NCI-H2081 treated with DMSO at 0.1 percent for 48 hours (cell line): ENCODE results near the gene HOXA7.

Experiments
- DNase-seq: peaks from one replicate; lab custom pipeline; 2025; lab: John Stamatoyannopoulos, UW

Gene HOXA7

DNA sequence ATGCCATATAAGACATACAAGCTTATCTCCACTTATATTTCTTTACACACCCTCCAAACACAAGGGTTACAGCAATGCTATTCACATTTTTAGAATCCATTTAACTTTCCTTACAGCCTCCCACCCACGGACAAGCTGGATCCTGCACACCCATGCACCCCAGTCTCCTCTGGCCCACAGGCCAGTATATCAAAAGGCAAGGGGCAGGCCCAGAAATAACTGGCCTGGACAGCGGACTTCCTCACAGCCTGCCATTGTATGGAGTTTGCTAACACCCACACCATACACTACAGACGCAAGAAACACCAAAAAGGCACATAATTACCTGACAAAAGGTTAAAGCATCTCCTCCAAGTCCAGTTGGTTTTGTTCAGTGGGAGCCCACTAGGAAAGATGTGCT is 37.9 kb downstream of the HOXA7 start:
- no peak for DNase-seq

- no peak for DNase-seq
These were observed 38.5 kb downstream of the HOXA7 start for GRCh38 chr7:27117887-27118491.

DNA sequence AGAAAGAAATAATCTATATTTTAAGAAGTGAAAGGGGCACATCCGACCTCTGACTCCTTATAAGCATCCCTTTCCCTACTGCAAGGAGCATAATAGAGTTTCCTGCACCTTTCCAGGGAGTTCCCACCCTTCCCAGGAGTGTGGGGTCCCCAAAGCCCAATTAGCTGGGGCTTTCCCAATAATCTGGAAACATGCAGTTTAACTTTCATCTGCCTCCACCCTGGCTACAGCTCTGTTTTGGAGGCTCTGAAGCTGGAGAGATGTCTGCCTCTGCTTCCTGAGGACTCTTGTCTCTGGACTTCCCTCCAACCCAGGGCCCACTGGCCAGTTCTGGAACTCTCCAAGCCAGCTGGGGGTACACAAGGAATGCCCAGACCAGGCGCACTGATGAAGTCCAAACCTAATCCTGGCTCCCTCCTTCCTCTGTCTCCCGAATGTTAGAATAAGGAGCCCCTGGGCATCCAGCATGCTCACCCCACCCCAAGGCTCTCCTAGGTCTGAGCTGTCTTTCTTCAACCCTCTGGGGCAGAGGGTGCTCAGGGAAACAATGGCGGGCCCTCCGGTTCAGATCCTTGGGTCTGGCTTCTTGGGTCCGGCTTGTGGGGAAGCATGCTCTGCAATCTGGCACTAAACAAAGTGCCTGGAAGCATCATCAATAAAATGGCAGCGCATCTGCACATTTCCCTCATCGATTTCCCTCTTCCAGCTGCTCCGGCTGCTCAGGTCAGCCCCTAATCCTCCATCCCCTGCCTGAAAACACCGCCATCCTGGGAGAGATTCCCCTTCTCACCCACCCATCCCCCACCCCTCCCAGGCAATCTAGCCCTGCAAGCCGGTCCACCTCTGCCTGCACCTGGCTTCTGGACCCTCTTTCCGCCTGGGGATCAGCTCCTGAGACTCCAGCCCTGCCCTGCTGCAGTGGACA is 39.3 kb downstream of the HOXA7 start:
- no peak for DNase-seq

DNA sequence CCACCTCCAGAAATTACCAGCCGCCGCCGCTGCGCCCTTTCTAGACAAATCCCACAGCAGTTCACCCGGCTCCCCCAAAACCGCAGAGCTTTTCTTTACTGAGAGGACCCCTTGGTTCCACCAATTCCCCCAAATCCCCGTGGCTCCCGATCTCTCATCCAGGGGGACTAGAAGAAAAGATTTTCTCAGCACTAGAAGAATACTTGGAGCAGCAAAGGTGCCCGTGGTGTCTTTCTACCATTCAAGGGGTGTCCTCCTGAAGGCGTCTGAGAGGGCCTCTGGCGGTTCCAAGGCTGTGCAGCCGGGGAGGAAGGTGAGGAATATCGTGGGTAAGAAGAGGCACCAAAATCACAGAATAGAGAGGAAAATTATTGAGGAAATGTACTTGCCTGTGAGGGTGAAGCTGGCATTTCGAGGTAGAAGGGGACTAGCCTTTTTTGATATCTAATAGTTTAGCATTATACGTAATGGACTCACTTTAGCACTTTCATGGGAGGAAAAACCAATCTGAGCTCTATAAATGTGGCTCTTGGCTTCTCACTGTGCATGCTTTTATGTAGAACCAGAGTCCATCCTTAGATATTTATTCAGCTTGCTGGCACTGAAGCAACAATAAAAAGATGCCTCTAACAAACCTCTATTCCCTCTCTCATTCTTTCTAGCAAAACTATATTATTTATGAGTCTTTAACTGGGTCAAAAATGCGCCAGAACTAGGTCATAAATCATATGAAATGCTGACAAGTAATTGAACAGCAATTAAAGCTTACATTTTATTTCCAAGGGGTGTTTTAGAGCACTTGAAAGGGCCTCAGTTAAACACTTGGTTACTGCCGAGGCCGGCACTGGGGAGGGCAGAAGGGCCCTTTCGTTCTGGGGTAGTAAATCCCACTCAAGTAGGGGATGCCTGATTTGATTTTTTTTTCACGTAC is 40.2 kb downstream of the HOXA7 start:
- no peak for DNase-seq

- no peak for DNase-seq
These were observed 41.1 kb downstream of the HOXA7 start for GRCh38 chr7:27115221-27116026.

GRCh38 chr7:27114881-27115220 is 41.6 kb downstream of the HOXA7 start:
- DNase-seq: no peak

DNA sequence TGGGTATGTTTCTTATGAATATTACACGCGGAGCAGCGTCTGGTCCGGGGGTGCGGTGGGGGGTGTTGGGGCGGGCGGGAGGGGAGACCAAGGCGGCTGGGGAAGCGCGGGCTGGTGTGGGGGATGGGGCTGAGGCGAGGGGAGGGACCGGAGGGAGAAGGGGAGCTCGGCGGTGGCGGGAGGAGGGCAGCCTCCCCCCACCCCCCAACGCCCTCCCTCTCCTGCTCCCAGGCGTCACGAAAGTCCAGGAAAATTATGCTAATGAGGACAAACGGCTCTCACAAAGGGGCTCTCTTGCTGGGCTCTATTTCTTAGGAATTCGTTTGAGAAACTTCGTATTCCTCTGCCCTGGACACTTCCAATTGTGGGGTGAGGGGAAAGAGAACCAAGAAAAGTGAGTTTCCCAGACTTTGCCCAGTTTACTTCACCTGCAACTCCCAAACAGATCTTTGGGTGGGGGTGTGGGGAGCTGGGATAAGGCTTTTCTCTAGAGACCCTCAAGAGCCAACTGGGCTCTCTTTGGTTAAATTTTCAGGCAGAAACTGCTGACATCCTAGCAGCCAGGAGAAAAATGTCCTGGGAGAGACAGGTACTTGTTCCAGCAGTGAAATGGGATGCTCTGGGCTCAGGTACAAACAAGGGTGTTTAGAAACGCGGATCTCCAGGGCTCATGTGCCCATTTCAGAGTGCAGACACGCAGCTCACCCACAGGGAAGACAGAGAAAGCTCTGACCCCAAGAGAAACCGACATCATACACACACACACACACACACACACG is 42.3 kb downstream of the HOXA7 start:
- no peak for DNase-seq

DNA sequence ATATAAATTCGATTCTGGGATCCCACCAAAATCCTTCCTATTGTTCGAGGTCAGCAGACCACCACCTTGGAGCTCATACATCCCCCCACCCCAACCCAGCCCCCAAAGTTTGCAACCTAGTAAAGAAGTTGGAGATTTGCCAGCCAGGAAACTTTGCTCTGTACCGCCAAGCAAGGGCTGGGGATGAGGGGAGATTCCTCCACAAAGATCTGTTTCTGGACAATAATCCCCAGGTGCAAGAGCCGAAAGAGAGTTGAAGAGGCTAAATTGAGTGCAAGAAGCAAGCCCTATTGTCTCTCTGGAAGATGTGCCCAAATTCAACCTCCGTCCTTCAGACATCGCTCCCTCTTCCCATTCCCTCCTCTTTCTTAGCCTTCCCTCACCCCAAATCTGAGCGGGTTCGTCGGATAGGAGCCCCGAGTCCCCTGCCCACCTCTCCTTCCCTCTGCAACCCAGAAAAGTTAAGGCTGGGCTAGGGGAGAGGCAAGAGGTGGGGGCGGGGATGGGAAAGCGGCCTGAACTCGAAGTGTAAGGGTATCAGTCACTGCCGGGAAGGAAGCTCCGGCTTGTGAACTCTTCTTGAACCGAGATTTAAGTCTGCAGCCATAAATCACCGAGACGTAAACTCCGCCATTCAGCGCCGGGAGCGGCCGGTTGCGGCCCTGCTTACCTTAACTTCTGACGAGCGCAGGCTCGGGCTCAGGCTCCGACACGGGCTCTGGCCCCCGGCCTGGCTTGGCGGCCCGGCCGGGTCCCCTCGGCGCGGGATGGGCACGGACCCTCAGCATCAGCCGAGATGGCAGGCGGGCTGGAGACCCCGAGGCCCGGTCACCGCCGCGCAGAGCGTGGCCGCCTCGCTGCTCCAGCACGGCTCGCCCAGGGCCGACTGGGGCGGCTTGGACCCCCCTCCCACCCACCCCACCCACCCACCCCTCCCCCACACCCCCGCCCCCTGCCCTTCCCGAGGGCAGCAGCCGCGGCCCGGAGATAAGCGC is 43.2 kb downstream of the HOXA7 start:
- DNase-seq: no peak

DNA sequence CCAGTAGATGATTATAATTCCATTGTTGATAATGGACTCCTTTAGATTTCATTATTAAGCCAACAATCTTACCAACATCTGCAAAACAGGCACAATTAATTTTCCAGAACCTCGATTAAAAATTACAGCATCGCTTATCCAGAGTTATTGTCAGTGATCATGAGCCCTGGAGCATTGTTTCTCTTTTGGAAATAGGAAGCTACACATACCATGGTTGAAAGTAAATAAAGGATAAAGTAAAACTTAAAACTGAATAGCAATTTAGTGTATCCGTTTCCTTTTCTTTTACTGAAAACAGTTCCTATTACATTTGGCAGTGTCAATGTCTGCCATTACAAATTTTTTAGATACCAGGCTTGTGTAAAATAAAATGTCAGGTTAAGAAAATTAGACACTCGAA is 44.1 kb downstream of the HOXA7 start:
- no peak for DNase-seq

GRCh38 chr7:27111751-27112277 is 44.7 kb downstream of the HOXA7 start:
- no peak for DNase-seq

DNA sequence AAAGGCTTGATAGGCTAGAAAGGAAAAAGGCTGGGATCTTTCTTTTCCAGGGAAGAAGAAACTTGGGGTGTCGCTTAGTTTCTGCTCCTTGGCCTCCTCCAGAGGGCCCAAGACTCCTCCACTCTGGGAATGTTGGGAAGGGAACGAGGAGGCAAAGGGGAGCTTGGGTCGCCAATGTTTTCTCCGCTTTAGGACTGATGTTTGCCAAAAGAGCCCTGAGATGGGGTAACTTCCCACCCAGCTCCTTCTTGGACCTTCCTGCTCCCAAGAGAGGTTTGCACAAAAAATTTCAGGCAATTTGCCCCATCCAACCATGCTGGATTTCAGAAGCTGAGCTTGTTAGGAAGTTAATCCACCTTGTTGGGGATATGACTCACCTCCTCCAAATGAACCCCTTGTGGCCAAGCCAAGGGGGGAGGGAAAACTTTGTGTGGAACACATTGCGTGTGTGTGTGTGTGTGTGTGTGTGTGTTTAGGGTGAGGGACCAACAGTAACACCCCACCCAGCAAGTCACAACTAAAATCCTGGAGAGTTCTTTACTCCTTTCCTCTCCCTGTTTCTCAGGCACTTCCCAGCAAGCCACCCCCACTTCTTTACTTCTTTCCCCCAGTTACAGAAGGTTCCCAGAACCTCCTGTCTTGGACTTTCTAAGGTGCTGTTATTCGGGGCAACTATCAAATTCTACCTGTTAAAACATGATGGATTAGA is 45.3 kb downstream of the HOXA7 start:
- DNase-seq: no peak

GRCh38 chr7:27110186-27111031 is 46.1 kb downstream of the HOXA7 start:
- DNase-seq: no peak

DNA sequence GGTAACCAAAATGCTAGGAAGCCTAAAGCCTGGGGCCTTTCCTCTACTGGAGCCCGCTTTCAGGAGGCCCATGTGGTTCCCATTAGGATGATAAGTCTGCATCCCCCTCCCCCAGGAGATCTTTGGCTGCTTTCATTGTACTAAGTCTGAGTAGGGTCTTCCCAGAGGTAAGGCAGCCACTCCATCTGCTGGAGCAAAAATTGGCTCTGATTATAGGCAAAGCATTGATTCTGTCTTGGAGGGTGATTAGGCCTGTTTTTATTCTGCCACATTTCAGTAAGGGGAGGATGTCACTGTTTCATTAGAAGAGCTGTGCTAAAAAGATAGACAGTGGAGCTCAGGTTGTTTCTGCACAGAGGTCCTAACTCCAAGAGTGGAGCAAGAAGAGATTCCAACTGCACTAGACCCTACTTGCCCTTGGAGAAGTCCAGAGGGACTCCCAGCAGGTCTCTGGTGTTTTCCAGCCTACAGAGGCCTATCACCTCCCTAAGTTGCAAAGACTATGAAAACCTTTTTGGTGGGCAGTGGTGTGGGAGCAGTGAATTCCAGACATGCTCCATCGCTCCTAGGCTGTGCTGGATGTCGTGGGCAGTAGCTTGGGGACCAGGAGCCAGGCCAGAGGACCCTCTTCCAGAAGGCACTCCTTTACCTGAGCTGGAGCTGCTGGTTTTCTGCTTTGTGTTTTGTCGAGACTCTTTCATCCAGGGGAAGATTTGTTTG is 46.8 kb downstream of the HOXA7 start:
- DNase-seq: no peak

GRCh38 chr7:27108390-27109127 is 47.9 kb downstream of the HOXA7 start:
- no peak for DNase-seq

DNA sequence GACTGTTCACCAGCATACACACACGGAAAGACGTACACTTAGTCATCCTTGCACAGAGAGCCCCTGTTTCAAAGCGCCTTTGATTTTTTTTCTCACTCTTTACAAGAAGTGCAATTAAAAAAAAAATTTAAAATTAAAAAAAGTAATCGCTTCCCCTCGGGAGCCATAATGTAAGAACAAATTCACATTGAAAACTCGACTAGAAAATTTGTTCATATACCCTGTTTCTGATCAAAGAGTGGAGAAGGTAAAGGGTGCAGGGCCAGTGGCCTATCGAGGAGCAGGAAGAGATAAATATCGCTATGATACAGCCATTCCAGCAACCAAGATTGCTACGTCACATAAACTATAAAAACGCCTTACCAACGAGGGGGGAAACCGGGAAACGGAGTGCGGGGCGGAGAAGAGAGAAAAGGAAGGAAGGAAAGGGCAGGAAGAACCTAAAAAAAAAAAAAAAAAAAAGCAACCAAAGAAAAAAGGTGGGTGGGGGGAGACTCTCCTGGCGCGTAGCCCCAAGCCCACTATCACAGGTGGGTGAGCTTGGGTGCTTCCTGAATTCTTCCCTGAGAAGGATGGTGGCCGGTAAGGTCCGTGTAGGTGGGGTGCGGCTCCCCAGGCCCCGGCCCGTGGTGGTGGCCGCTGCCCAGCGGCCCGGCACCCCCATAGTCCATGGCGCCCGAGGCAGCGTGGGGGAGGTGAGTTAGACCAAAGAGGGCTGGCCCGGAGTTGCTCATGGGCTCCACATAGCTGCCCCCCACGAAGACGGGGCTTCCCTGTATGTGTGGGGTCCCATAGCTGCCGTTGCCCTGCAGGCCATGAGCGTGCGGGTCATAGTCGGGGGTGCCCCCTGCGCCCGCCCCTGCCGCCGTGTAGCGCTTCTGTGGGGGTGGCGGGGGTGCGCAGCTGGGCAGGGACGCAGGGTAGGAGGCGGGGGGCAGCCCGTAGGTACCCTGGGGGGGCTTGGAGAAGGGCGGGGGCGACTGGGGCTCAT is 48.8 kb downstream of the HOXA7 start:
- DNase-seq: no peak
